IgD-negative memory B cell (primary cell): Measurements from ENCODE around the gene TIE1. TPM values are rescaled to one million over a fixed set of nuclear protein-coding genes. Genes with fewer than 3 reads are reported as not detected.

Experiments used
- H3K27ac Mint-ChIP-seq, 3 donors: one replicate each; pipeline ENCODE4 v1.8.0; 2020 to 2022; ENCODE audit warnings: mild to moderate bottlenecking in 3 of 3, mixed read lengths in 3 of 3, moderate library complexity in 1 of 3
- H3K27me3 Mint-ChIP-seq: one replicate; pipeline ENCODE4 v1.8.0; 2021; ENCODE audit warnings: mixed read lengths
- H3K36me3 Mint-ChIP-seq: one replicate; pipeline ENCODE4 v1.8.0; 2020; ENCODE audit warnings: mild to moderate bottlenecking, mixed read lengths
- H3K4me1 Mint-ChIP-seq, 3 donors: one replicate each; pipeline ENCODE4 v1.8.0; 2020 to 2022; ENCODE audit warnings: mixed read lengths in 3 of 3, mild to moderate bottlenecking in 1 of 3
- H3K4me3 Mint-ChIP-seq, 4 donors: one replicate each; pipeline ENCODE4 v1.8.0; 2020 to 2022; ENCODE audit warnings: mild to moderate bottlenecking in 4 of 4, mixed read lengths in 4 of 4, moderate library complexity in 3 of 4
- H3K9me3 Mint-ChIP-seq, 3 donors: one replicate each; pipeline ENCODE4 v1.8.0; 2020 to 2021; ENCODE audit warnings: mixed read lengths in 3 of 3, mild to moderate bottlenecking in 1 of 3
- polyA plus RNA-seq: library from polyadenylated mRNA; unstranded; fragments of 300-500 nt; fragmentation: Illumina TruSeq; gene quantifications from one replicate; pipeline ENCODE4 v1.2.3, GENCODE V29; 2021

The TIE1 gene
- polyA plus RNA-seq, 1 donor from 2014 or later, result not detected

DNA sequence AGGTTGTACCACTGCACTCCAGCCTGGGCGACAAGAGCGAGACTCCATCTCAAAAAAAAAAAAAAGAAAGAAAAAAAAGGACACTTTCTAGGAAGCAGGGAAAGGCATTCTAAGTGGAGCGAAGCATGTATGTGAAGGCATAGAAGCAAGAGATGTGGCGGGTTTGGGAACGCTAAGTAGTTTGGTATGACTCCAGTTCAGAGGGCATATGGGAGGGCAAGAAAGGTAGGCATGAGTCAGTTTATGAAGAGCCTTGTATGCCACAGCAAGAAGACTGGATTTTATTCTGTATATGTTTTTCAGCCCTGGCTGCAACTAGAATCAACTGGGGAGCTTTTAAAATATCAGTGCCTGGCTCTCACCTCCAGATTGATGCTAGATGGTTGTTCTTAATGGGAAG lies 71.4 kb downstream of the TIE1 start:
- H3K4me1 Mint-ChIP-seq, result peaks cover 14 to 20% (median 19%) of the 10 kb centered on the region in 3 donors
- no peaks in the 10 kb centered on the region for H3K9me3 Mint-ChIP-seq
- H3K27me3 Mint-ChIP-seq, result no peaks in the 10 kb centered on the region

More for the DNA sequence above, 71.4 kb downstream of the TIE1 start:
- H3K4me3 Mint-ChIP-seq, result no peak overlapping the region
- H3K27ac Mint-ChIP-seq, result no peak overlapping the region
- no peaks in the 10 kb centered on the region for H3K36me3 Mint-ChIP-seq

Other genes starting within 250 kb of the TIE1 start
- gene EBNA1BP2, start 128.7 kb upstream of the TIE1 start, polyA plus RNA-seq, result 52.5 TPM
- gene CFAP57, start 128.7 kb upstream of the TIE1 start, polyA plus RNA-seq, result 0.14 TPM
- not detected for gene TMEM125, start 31.0 kb upstream of the TIE1 start, polyA plus RNA-seq
- not detected for gene C1orf210, start 15.4 kb upstream of the TIE1 start, polyA plus RNA-seq
- not detected for gene MPL, start 36.8 kb downstream of the TIE1 start, polyA plus RNA-seq
- 0.58 TPM for gene CDC20, start 58.0 kb downstream of the TIE1 start, polyA plus RNA-seq
- gene ELOVL1, start 67.0 kb downstream of the TIE1 start, polyA plus RNA-seq, result 69.6 TPM
- gene MED8, start 88.8 kb downstream of the TIE1 start, polyA plus RNA-seq, result 45.4 TPM
- gene SZT2, start 88.9 kb downstream of the TIE1 start, polyA plus RNA-seq, result 8.0 TPM
- 6.5 TPM for gene HYI, start 152.9 kb downstream of the TIE1 start, polyA plus RNA-seq
- not detected for gene PTPRF, start 229.9 kb downstream of the TIE1 start, polyA plus RNA-seq